Calu3 (cell line): ENCODE measurements around the gene POLA1. TPM values are rescaled to one million over a fixed set of nuclear protein-coding genes. Genes with fewer than 3 reads are reported as not detected.

Source experiments
- BruUV-seq: library from RNA; stranded (reverse); fragments of 400-500 nt; replicated peaks from 2 replicates; lab custom pipeline; 2021; lab: Mats Ljungman, UMichigan
- CTCF ChIA-PET: fragments of 300-600 bp; sonication (Branson Sonifier 250); formaldehyde crosslinking; loops from one replicate; lab custom pipeline; 2022; ENCODE audit warnings: antibody characterized with exemption; lab: Charles Lee
- DNase-seq: peaks from one replicate; pipeline ENCODE4 v3.0.0; 2022
- H3K27ac Mint-ChIP-seq: one replicate; pipeline ENCODE4 v1.8.0; 2022; ENCODE audit warnings: mixed read lengths; ENCODE audit not compliant: unreplicated experiment
- H3K27me3 Mint-ChIP-seq: one replicate; pipeline ENCODE4 v1.8.0; 2022; ENCODE audit warnings: mixed read lengths; ENCODE audit not compliant: unreplicated experiment
- H3K36me3 Mint-ChIP-seq: one replicate; pipeline ENCODE4 v1.8.0; 2022; ENCODE audit warnings: mild to moderate bottlenecking, moderate library complexity, mixed read lengths; ENCODE audit not compliant: insufficient read depth, unreplicated experiment
- H3K4me1 Mint-ChIP-seq: one replicate; pipeline ENCODE4 v1.8.0; 2022; ENCODE audit warnings: mild to moderate bottlenecking, low read depth, mixed read lengths; ENCODE audit not compliant: unreplicated experiment
- H3K4me3 Mint-ChIP-seq: one replicate; pipeline ENCODE4 v1.8.0; 2022; ENCODE audit warnings: mild to moderate bottlenecking, low read depth, moderate library complexity, mixed read lengths; ENCODE audit not compliant: unreplicated experiment
- H3K9me3 Mint-ChIP-seq: one replicate; pipeline ENCODE4 v1.8.0; 2022; ENCODE audit warnings: low read depth, mixed read lengths; ENCODE audit not compliant: unreplicated experiment
- CTCF ChIP-seq: fragments of 200-600 bp; IDR thresholded peaks from one replicate; pipeline ENCODE4 v1.8.0; 2022; ENCODE audit warnings: antibody characterized with exemption; ENCODE audit not compliant: unreplicated experiment
- intact Hi-C: fragments of 100-400 bp; cut with micrococcal nuclease; formaldehyde crosslinking; loops from one replicate; pipeline ENCODE4 v1.10.0; 2022; ENCODE audit not compliant: unreplicated experiment
- total RNA-seq: library from RNA; stranded (reverse); gene quantifications from 2 replicates; pipeline ENCODE4 v1.2.3, GENCODE V29; 2022

The POLA1 gene
- total RNA-seq, 1 experiment from 2014 or later, result 25.2 TPM

GRCh38 chrX:24886916-24887315 is 193.2 kb downstream of the POLA1 start:
- Mint-ChIP-seq H3K36me3 (no peaks in the 10 kb centered on the region), H3K4me1 (peaks cover 10% of the 10 kb centered on the region), H3K27me3 (no peaks in the 10 kb centered on the region), H3K27ac (no peak overlapping the region), H3K4me3 (no peak overlapping the region), H3K9me3 (no peaks in the 10 kb centered on the region)
- no peak for TF ChIP-seq CTCF
- CTCF ChIA-PET, result no interaction called here
- BruUV-seq, result no TSS peak
- DNase-seq, result no peak
- intact Hi-C loops, result no loop called here

GRCh38 chrX:24890677-24891076 is 197.0 kb downstream of the POLA1 start:
- TF ChIP-seq CTCF, result no peak
- no TSS peak for BruUV-seq
- H3K4me1 Mint-ChIP-seq, result peaks cover 10% of the 10 kb centered on the region
- H3K9me3 Mint-ChIP-seq, result no peaks in the 10 kb centered on the region
- intact Hi-C loops, result no loop called here
- no peaks in the 10 kb centered on the region for H3K27me3 Mint-ChIP-seq
- no peak overlapping the region for H3K4me3 Mint-ChIP-seq
- no peaks in the 10 kb centered on the region for H3K36me3 Mint-ChIP-seq
- CTCF ChIA-PET, result no interaction called here
- peak overlapping the region; percentile 81 for H3K27ac Mint-ChIP-seq
- peak; percentile 4 for DNase-seq

- no peaks in the 10 kb centered on the region for H3K9me3 Mint-ChIP-seq
- CTCF ChIA-PET, result no interaction called here
- H3K27ac Mint-ChIP-seq, result no peak overlapping the region
- intact Hi-C loops, result no loop called here
- H3K4me3 Mint-ChIP-seq, result no peak overlapping the region
- H3K36me3 Mint-ChIP-seq, result no peaks in the 10 kb centered on the region
- H3K27me3 Mint-ChIP-seq, result no peaks in the 10 kb centered on the region
- no peaks in the 10 kb centered on the region for H3K4me1 Mint-ChIP-seq
- TF ChIP-seq CTCF, result no peak
- no TSS peak for BruUV-seq
- DNase-seq, result no peak
Observed at GRCh38 chrX:24899391-24899790, 205.7 kb downstream of the POLA1 start.

- CTCF ChIA-PET, result no interaction called here
- Mint-ChIP-seq H3K9me3 (no peaks in the 10 kb centered on the region), H3K27ac (no peak overlapping the region), H3K27me3 (no peaks in the 10 kb centered on the region), H3K4me1 (no peaks in the 10 kb centered on the region), H3K4me3 (no peak overlapping the region), H3K36me3 (no peaks in the 10 kb centered on the region)
- intact Hi-C loops, result no loop called here
- no peak for DNase-seq
- no TSS peak for BruUV-seq
- TF ChIP-seq CTCF, result no peak
Observed at GRCh38 chrX:24900234-24900633, 206.5 kb downstream of the POLA1 start.
